ENCODE measurements around the gene MTUS2. TPM values are rescaled to one million over a fixed set of nuclear protein-coding genes. Genes with fewer than 3 reads are reported as not detected.
"Not testable (repeated sequence)": the region's sequence is repeated elsewhere in the genome, so short reads cannot be mapped to it uniquely, and the experiment has no call there.

Gene MTUS2
- polyA plus RNA-seq, 1 donor from 2014 or later, result 4.4 TPM

- H3K9ac ChIP-seq (ENCODE audit: low read length), result no peak overlapping the region
- H2AFZ ChIP-seq (ENCODE audit: low read depth, low read length), result no peak overlapping the region
- H3F3A ChIP-seq (ENCODE audit: insufficient read depth, low read length, poor library complexity, severe bottlenecking), result no peaks in the 10 kb centered on the region
- no peaks in the 10 kb centered on the region for H4K20me1 ChIP-seq (ENCODE audit: insufficient read depth)
- no peaks in the 10 kb centered on the region for H3K9me3 ChIP-seq (ENCODE audit: low read length)
- no peak overlapping the region for H3K4me3 ChIP-seq (ENCODE audit: low read length)
- H3K27ac ChIP-seq (ENCODE audit: low read length), result no peak overlapping the region
- no peaks in the 10 kb centered on the region for H3K36me3 ChIP-seq (ENCODE audit: insufficient read depth, low read length)
- TF ChIP-seq RAD21 (conservative IDR thresholded peaks at IDR 0.05), result no peak
- no peak for TF ChIP-seq EP300 (conservative IDR thresholded peaks at IDR 0.05; ENCODE audit: poor library complexity, severe bottlenecking)
- no peak for TF ChIP-seq TAF1 (IDR thresholded peaks at IDR 0.05; ENCODE audit: low read depth)
- no peak for TF ChIP-seq MXI1 (conservative IDR thresholded peaks at IDR 0.05; ENCODE audit: poor library complexity, severe bottlenecking)
- TF ChIP-seq REST (IDR thresholded peaks at IDR 0.05; ENCODE audit: borderline replicate concordance), result no peak
- TF ChIP-seq EZH2 (IDR thresholded peaks at IDR 0.05; ENCODE audit: borderline replicate concordance, insufficient read depth, low read length, poor library complexity, severe bottlenecking), result no peak
- H3K9me2 ChIP-seq (ENCODE audit: insufficient read depth, low read length), result no peaks in the 10 kb centered on the region
- no peaks in the 10 kb centered on the region for H3K79me2 ChIP-seq (replicated peaks; ENCODE audit: insufficient read depth, low read length)
- H3K4me2 ChIP-seq (ENCODE audit: low read length), result no peak overlapping the region
- H3K27me3 ChIP-seq (ENCODE audit: insufficient read depth, low read depth, low read length), result no peaks in the 10 kb centered on the region
Observed at GRCh38 chr13:29339386-29340272, 519.5 kb downstream of the MTUS2 start.

- not testable (repeated sequence) for H3K9ac ChIP-seq (ENCODE audit: low read length); H3K36me3 ChIP-seq (ENCODE audit: insufficient read depth, low read length); H3K79me2 ChIP-seq (replicated peaks; ENCODE audit: insufficient read depth, low read length); H3K27me3 ChIP-seq (ENCODE audit: insufficient read depth, low read depth, low read length); H4K20me1 ChIP-seq (ENCODE audit: insufficient read depth); H3K27ac ChIP-seq (ENCODE audit: low read length); H3K9me2 ChIP-seq (ENCODE audit: insufficient read depth, low read length); H3K4me3 ChIP-seq (ENCODE audit: low read length); H2AFZ ChIP-seq (ENCODE audit: low read depth, low read length); H3K4me2 ChIP-seq (ENCODE audit: low read length); H3F3A ChIP-seq (ENCODE audit: insufficient read depth, low read length, poor library complexity, severe bottlenecking); H3K9me3 ChIP-seq (ENCODE audit: low read length)
Observed at GRCh38 chr13:29345860-29346582, 525.9 kb downstream of the MTUS2 start.

DNA sequence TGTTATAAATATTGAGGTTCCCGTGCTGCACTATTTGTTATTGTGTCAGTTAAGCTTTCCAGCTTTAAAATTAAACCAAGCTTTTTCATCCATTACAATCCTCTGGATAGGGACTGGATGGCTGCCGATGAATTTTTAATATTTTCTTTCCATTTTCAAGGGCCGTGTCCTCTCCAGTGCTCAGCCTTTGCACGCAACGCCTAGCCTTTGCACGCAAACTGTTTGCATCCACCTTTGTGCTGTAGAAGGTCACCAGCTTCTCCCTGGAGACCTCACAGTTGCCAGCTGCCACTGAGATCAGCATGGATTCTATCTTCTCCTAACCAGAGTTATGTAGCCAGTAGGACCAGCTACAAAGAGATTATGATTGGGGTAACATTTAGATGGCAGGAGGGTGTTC is 534.9 kb downstream of the MTUS2 start:
- Histone ChIP-seq H3K4me3 (ENCODE audit: low read length) (no peak overlapping the region), H3K79me2 (replicated peaks; ENCODE audit: insufficient read depth, low read length) (no peaks in the 10 kb centered on the region), H3K9me2 (ENCODE audit: insufficient read depth, low read length) (no peaks in the 10 kb centered on the region), H3K4me2 (ENCODE audit: low read length) (no peak overlapping the region), H3K36me3 (ENCODE audit: insufficient read depth, low read length) (no peaks in the 10 kb centered on the region), H3K27ac (ENCODE audit: low read length) (no peak overlapping the region), H4K20me1 (ENCODE audit: insufficient read depth) (no peaks in the 10 kb centered on the region), H3F3A (ENCODE audit: insufficient read depth, low read length, poor library complexity, severe bottlenecking) (no peaks in the 10 kb centered on the region), H2AFZ (ENCODE audit: low read depth, low read length) (no peak overlapping the region), H3K27me3 (ENCODE audit: insufficient read depth, low read depth, low read length) (no peaks in the 10 kb centered on the region), H3K9me3 (ENCODE audit: low read length) (peaks cover 2% of the 10 kb centered on the region), H3K9ac (ENCODE audit: low read length) (no peak overlapping the region)
- TF ChIP-seq EP300 (conservative IDR thresholded peaks at IDR 0.05; ENCODE audit: poor library complexity, severe bottlenecking) (no peak), RAD21 (conservative IDR thresholded peaks at IDR 0.05) (no peak), MXI1 (conservative IDR thresholded peaks at IDR 0.05; ENCODE audit: poor library complexity, severe bottlenecking) (no peak), CTCF (IDR thresholded peaks at IDR 0.05; ENCODE audit: poor library complexity, severe bottlenecking) (no peak), TAF1 (IDR thresholded peaks at IDR 0.05; ENCODE audit: low read depth) (no peak), POLR2AphosphoS5 (IDR thresholded peaks at IDR 0.05) (no peak), EZH2 (IDR thresholded peaks at IDR 0.05; ENCODE audit: borderline replicate concordance, insufficient read depth, low read length, poor library complexity, severe bottlenecking) (no peak), SMC3 (conservative IDR thresholded peaks at IDR 0.05; ENCODE audit: poor library complexity) (no peak), REST (IDR thresholded peaks at IDR 0.05; ENCODE audit: borderline replicate concordance) (no peak)

Data from neural cell (in vitro differentiated cells).